Activated CD4-positive, alpha-beta T cell treated with anti-CD3 and anti-CD28 coated beads for 1 hour (primary cell): ENCODE measurements around the gene SCFD2.
"Not testable (repeated sequence)": the region's sequence is repeated elsewhere in the genome, so short reads cannot be mapped to it uniquely, and the experiment has no call there.

Experiments
- DNase-seq: peaks from one replicate; pipeline ENCODE4 v3.0.0-alpha.2; 2020

SCFD2 gene

DNA sequence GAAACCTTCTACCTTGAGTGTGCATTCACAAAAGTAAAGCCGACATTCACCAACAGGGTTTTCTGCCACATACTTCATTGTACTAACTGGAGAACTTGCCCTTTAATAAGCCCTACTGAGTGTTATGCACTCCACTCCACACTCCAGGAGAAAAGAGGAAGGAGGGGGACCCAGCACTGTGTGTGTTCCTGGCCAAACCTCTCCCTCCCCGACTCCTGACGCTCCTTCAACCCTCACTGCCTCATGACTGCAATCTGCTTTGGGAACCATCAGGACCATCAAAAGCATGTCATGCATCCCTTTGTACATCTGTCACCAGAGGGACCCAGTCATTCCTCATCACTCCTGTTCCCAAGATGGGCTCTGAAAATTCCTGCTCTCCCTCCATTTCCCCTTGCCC, 360.1 kb downstream of the SCFD2 start:
- DNase-seq = no peak

DNA sequence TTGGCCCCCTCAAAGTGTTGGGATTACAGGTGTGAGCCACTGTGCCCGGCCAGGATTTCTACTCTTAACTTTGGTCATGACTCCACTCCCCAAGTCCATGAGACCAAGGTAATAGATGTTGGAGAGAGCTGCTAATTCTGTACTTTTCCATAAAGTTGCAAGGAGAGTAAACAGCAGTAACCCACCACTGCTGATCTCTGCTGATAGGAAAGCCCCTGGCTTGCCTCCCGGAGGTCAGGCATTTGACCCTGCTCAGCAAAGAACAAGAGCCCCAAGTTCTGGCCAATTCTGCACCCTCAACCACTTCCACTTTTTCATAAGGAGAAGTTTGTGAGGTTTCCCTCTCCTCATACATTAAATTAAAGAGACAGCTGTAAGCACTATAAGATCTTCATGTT, 360.7 kb downstream of the SCFD2 start:
- DNase-seq = no peak

GRCh38 chr4:53004497-53005148, 361.2 kb downstream of the SCFD2 start:
- no peak for DNase-seq

DNA sequence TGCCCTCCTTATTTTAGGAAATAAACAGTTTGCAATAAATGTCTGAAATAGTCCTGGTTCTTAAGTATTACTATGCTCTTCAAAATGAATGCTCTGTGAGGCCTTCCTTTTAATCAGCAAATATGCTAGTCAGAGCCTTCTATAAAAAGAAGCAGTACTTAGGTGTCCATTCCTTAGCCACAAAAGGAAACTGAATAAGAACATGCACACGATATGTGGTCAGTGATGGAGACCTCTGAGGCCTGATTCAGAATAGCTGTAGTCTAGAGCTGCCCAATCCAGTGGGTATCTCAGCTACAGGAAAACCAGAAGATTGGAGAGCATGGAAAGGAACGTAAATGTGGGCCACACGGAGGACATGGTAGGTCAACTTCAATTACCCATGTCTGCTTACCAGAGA, 361.9 kb downstream of the SCFD2 start:
- DNase-seq = no peak

DNA sequence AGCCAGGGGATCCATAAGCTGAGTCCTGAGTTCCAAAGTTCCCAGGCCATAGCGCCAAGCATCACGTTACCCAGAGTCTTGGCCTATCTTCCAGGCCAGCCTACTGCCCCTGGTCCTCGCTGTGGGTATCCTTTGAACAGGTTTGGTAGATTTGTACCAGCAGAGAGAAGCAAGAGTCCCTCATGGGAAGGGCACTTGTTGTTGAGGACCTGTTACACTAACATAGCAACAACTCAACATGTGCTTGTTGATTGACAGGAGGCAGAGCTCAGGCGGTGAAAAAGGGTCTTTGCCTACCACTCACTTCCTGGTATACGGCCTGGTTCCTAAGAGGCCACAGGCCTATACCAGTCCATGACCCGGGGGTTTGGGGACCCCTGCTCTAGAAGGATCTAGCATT, 365.3 kb downstream of the SCFD2 start:
- no peak for DNase-seq

- no peak for DNase-seq
Measured at GRCh38 chr4:52999626-53000025, 366.2 kb downstream of the SCFD2 start.

DNA sequence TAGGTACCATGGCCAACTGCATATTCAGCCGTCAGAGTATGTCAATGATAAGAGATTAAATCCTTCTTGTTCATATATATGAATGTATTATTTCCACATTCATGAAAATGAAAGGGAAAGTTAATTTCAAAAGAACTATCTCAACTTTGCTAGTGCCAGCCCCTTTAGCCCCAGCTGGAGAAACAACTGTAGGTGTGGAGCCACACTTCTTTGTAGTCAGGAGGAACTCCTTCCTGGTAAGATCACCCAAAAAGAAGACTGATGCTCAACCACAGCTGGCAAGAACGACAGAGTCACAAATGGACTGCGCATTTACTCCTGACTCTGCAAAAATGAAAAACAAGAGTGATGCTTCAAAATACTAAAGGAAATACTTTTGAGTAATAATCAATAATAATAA, 367.4 kb downstream of the SCFD2 start:
- no peak for DNase-seq

GRCh38 chr4:52997132-52997416, 368.8 kb downstream of the SCFD2 start:
- no peak for DNase-seq

GRCh38 chr4:52996261-52997131, 369.4 kb downstream of the SCFD2 start:
- DNase-seq = no peak

- no peak for DNase-seq
Measured at GRCh38 chr4:52995360-52996030, 370.4 kb downstream of the SCFD2 start.

DNA sequence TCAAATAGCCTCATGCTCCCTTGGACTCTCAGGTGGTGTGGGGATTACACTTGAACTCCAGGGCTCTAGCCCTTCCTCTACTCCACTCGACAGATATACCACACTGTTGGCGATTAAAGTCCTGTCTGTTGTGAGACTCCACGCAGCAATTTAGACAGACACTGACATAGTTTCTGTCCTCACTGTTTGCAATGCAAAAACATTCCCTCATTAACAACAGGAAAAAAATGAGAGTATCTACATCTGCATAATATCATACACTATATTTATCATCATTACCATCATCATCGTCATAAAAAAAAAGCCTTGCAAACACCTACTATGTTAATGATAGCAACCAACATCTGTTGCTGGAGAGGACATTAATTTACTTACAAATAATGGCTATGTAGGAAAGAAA, 371.3 kb downstream of the SCFD2 start:
- DNase-seq = no peak

GRCh38 chr4:52993771-52994170, 372.1 kb downstream of the SCFD2 start:
- no peak for DNase-seq

GRCh38 chr4:52992551-52992950, 373.3 kb downstream of the SCFD2 start:
- not testable (repeated sequence) for DNase-seq

GRCh38 chr4:52991472-52991871, 374.4 kb downstream of the SCFD2 start:
- DNase-seq = no peak

- DNase-seq = no peak
Measured at GRCh38 chr4:52990706-52991105, 375.2 kb downstream of the SCFD2 start.

DNA sequence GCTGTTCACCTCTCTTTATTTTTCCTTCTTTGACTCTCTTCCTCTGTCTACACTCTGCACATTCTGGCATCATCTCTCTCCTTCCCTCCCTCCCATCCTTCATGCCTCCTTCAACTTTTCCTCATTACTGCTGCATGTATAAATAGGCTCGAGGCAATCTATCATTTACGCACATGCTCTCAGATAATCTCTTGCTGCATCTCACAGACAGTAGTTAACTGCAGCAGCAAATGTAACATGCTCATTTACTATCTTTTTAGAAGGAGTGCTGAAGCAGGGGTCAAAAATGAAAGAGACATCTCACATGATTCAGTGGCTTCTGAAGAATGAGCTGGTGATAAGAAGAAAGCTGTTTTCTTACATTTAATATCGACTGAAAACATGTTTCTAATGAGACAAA, 376.0 kb downstream of the SCFD2 start:
- DNase-seq = no peak

DNA sequence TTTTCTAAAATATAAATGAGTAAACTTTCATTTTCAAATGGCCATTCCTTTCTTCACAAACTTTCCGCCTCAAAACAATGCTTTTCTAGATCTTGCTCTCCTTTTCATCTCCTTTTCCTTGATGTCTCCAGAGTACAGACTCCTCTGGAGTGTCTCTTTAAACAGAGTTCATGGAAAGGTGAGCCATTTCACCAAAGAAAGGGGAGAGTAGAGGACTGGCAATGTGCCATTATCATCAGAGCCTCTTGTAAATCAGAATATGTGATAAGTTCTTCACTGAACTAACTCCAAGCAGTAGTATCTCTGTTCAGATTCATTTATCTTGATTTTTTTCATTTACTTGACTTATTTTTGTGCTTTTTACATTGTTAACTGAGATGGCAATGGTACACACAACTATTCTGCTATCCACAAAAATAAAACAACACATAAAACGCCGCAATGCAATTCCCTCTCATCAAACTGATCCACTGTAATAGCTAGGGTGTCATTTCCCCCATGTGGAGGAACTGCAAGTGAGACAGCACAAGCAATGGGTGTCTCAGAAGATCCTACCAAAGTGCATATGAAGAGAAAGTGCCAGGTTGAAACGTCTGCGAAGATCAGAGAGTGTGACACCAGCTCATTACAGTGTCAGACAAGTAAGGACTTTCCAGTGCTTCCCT, 378.3 kb downstream of the SCFD2 start:
- no peak for DNase-seq

GRCh38 chr4:52984462-52984881, 381.4 kb downstream of the SCFD2 start:
- no peak for DNase-seq

DNA sequence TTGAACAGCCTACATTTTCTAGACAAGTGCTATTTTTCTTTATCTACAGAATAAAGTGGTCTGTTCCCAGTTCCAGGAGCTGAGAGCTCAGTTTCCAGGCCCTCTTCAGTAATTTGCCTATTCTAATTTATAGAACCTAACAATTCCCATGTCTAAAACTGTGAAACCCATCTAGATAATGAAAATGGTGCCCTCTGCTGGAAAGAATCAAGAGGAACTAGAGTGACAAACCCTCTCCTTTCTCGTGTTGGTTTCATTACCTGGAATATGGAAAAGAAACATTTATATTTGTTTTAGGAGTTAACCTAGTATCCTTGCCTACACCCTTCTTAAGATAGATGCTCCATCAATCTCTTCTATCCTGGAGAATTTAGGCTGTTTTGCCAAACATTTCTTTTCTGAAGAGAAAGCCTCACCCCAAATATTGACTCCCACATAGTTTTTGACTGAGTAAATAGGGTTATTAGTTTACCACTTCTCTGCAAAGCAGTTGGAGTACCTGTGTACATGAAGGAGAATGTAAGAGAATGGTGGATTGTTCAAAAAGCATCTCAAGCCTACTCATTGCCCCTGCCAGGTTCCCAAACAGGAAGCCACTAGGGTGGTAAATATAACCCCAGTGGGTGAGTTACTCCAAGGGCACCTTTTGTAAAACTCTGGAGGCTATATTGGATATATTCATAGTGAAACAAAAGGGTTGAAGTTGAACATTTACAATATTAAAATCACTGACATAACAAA, 382.1 kb downstream of the SCFD2 start:
- DNase-seq = no peak

GRCh38 chr4:52982946-52983340, 382.9 kb downstream of the SCFD2 start:
- DNase-seq = no peak

- DNase-seq = no peak
Measured at GRCh38 chr4:52982255-52982945, 383.5 kb downstream of the SCFD2 start.
